Osteocyte (in vitro differentiated cells): Measurements from ENCODE around the gene SHISA7. TPM values are rescaled to one million over a fixed set of nuclear protein-coding genes. Genes with fewer than 3 reads are reported as not detected.

Experiments used
- DNase-seq: peaks from one replicate; pipeline ENCODE4 v3.0.0; 2021; ENCODE audit warnings: mixed read lengths; ENCODE audit not compliant: unreplicated experiment; ENCODE audit errors: extremely low spot score
- H3K27ac Mint-ChIP-seq: one replicate; pipeline ENCODE4 v1.8.0; 2021; ENCODE audit warnings: mild to moderate bottlenecking, mixed read lengths; ENCODE audit not compliant: unreplicated experiment
- H3K27me3 Mint-ChIP-seq: one replicate; pipeline ENCODE4 v1.8.0; 2021; ENCODE audit warnings: mixed read lengths; ENCODE audit not compliant: unreplicated experiment
- H3K36me3 Mint-ChIP-seq: one replicate; pipeline ENCODE4 v1.8.0; 2021; ENCODE audit warnings: mixed read lengths; ENCODE audit not compliant: unreplicated experiment
- H3K4me1 Mint-ChIP-seq: one replicate; pipeline ENCODE4 v1.8.0; 2021; ENCODE audit warnings: mixed read lengths; ENCODE audit not compliant: unreplicated experiment
- H3K4me3 Mint-ChIP-seq: one replicate; pipeline ENCODE4 v1.8.0; 2021; ENCODE audit warnings: mild to moderate bottlenecking, moderate library complexity, mixed read lengths; ENCODE audit not compliant: unreplicated experiment
- H3K9me3 Mint-ChIP-seq: one replicate; pipeline ENCODE4 v1.8.0; 2021; ENCODE audit warnings: mixed read lengths; ENCODE audit not compliant: unreplicated experiment
- CTCF ChIP-seq: fragments of 200-600 bp; sonication (generic); IDR thresholded peaks from 2 replicates; pipeline ENCODE4 v1.5.0; 2021; ENCODE audit warnings: antibody characterized with exemption, mild to moderate bottlenecking, moderate library complexity
- total RNA-seq: library from RNA; stranded (reverse); gene quantifications from 2 replicates; pipeline ENCODE4 v1.2.1, GENCODE V29; 2021

SHISA7 gene
- total RNA-seq, 1 donor from 2014 or later: not detected

- TF ChIP-seq CTCF: no peak
- no peak for DNase-seq
- no peak overlapping the region for H3K4me3 Mint-ChIP-seq
- peaks cover 4% of the 10 kb centered on the region for H3K36me3 Mint-ChIP-seq
- no peak overlapping the region for H3K27ac Mint-ChIP-seq
- H3K27me3 Mint-ChIP-seq: peaks cover 40% of the 10 kb centered on the region
- H3K4me1 Mint-ChIP-seq: peaks cover 7% of the 10 kb centered on the region
- no peaks in the 10 kb centered on the region for H3K9me3 Mint-ChIP-seq
Measured at GRCh38 chr19:55446060-55446459, 3.0 kb upstream of the SHISA7 start.

GRCh38 chr19:55444646-55445045, 1.5 kb upstream of the SHISA7 start:
- DNase-seq: no peak
- Mint-ChIP-seq H3K27ac (no peak overlapping the region), H3K4me1 (peaks cover 10% of the 10 kb centered on the region), H3K9me3 (no peaks in the 10 kb centered on the region), H3K27me3 (peaks cover 46% of the 10 kb centered on the region), H3K36me3 (peaks cover 4% of the 10 kb centered on the region), H3K4me3 (no peak overlapping the region)
- no peak for TF ChIP-seq CTCF

GRCh38 chr19:55443824-55444480, 852 bp upstream of the SHISA7 start:
- no peak for TF ChIP-seq CTCF
- peaks cover 4% of the 10 kb centered on the region for H3K36me3 Mint-ChIP-seq
- no peak overlapping the region for H3K4me3 Mint-ChIP-seq
- no peak overlapping the region for H3K27ac Mint-ChIP-seq
- peaks cover 10% of the 10 kb centered on the region for H3K4me1 Mint-ChIP-seq
- no peak for DNase-seq
- no peaks in the 10 kb centered on the region for H3K9me3 Mint-ChIP-seq
- H3K27me3 Mint-ChIP-seq: peaks cover 53% of the 10 kb centered on the region

GRCh38 chr19:55442372-55442961, 633 bp downstream of the SHISA7 start:
- H3K9me3 Mint-ChIP-seq: no peaks in the 10 kb centered on the region

More at GRCh38 chr19:55442372-55442961, 633 bp downstream of the SHISA7 start:
- no peak for DNase-seq
- Mint-ChIP-seq H3K27ac (no peak overlapping the region), H3K4me3 (no peak overlapping the region), H3K36me3 (peaks cover 4% of the 10 kb centered on the region), H3K27me3 (peaks cover 55% of the 10 kb centered on the region), H3K4me1 (peaks cover 10% of the 10 kb centered on the region)
- no peak for TF ChIP-seq CTCF
